Psoas muscle (tissue), 8 donors: Measurements from ENCODE around the gene HP. TPM values are rescaled to one million over a fixed set of nuclear protein-coding genes. Genes with fewer than 3 reads are reported as not detected.

Experiments used
- ATAC-seq, 4 donors: fragments of 200-7000 bp; cut with Tn5 transposase; one replicate each; pipeline ENCODE4 v1.9.1; 2020; ENCODE audit warnings: moderate library complexity in 3 of 4, mild to moderate bottlenecking in 2 of 4
- DNase-seq, 2 donors: peaks; one replicate each; pipeline ENCODE4 v3.0.0-alpha.2; 2020
- H3K27ac ChIP-seq: fragments of 200-600 bp; one replicate; pipeline ENCODE4 v1.8.0; 2022
- H3K27me3 ChIP-seq, 3 donors: fragments of 200-600 bp in 1 of 3; one replicate each; pipeline versions ENCODE4 v1.6.1 to v1.8.0; 2013 to 2022; ENCODE audit warnings: low read length in 2 of 3, mild to moderate bottlenecking in 2 of 3, moderate library complexity in 1 of 3; ENCODE audit not compliant: insufficient read depth in 3 of 3
- H3K36me3 ChIP-seq, 2 donors: fragments of 200-600 bp in 1 of 2; one replicate each; pipeline versions ENCODE4 v1.6.1 to v1.8.0; 2013 to 2022; ENCODE audit warnings: low read depth in 1 of 2, mild to moderate bottlenecking in 1 of 2, moderate library complexity in 1 of 2; ENCODE audit not compliant: insufficient read depth in 1 of 2
- H3K4me1 ChIP-seq: fragments of 200-600 bp; one replicate; pipeline ENCODE4 v1.8.0; 2022
- H3K4me3 ChIP-seq: fragments of 200-600 bp; one replicate; pipeline ENCODE4 v1.8.0; 2022; ENCODE audit warnings: mild to moderate bottlenecking
- H3K9me3 ChIP-seq: fragments of 200-600 bp; one replicate; pipeline ENCODE4 v1.8.0; 2022
- CTCF ChIP-seq: fragments of 200-600 bp; IDR thresholded peaks from one replicate; pipeline ENCODE4 v1.8.0; 2022; ENCODE audit warnings: antibody characterized with exemption
- whole genome bisulfite sequencing, 3 donors: extraction: QIAGEN DNeasy Blood & Tissue Kit; methylation state at CpG; one replicate each; pipeline versions ENCODE4 v1.1.6 to v1.1.7; 2013; 5-methylcytosine and 5-hydroxymethylcytosine counted together
- intact Hi-C, 2 donors: fragments of 100-400 bp; cut with DNase I; formaldehyde crosslinking; loops; one replicate each; pipeline versions ENCODE4 v1.11.0 to v1.14.2; 2022
- polyA plus RNA-seq, 3 donors: library from polyadenylated mRNA; stranded (reverse); fragments of 200-250 nt; gene quantifications; one replicate each; pipeline ENCODE4 v1.2.3, GENCODE V29; 2013
- total RNA-seq, 4 donors: library from RNA; stranded (reverse); fragmentation: NEBNext Ultra II Directional in 2 of 4; extraction: Animal tissue kit (Norgen Biotek cat#: 25700) in 2 of 4; gene quantifications; one replicate each; pipeline versions ENCODE4 v1.2.1 to v1.2.4, GENCODE V29; 2021 to 2023
- donor health status: healthy with polysubstance abuse.
- donor health status: DM: no; HTN: no; CAD: no; lungs with moderate emphysema.
- donor health status: Bipolar disorder and iron deficiency.
- donor health status: healthy.
- donor health status: DM: yes; HTN: yes; CAD: no.
- donor health status: DM: no; HTN: no; CAD: no.
- donor health status: DM: no; HTN: no; CAD: no.
- donor health status: DM: yes; HTN: yes; CAD: no.

Gene HP
- total and polyA plus RNA-seq, 7 donors: 2.3 to 17.3 (median 9.3) TPM

- no peak overlapping the region for H3K4me3 ChIP-seq
- no peaks in the 10 kb centered on the region for H3K9me3 ChIP-seq
- no peak for ATAC-seq
- H3K36me3 ChIP-seq: peaks cover 16 to 98% of the 10 kb centered on the region in 2 donors
- intact Hi-C loops: no loop called here
- no peaks in the 10 kb centered on the region for H3K4me1 ChIP-seq
- TF ChIP-seq CTCF: no peak
- H3K27me3 ChIP-seq: no peaks in the 10 kb centered on the region
- 83 to 89% (median 87%) methylated on average over 16 of the region's 16 CpGs for WGBS, 3 donors
- H3K27ac ChIP-seq: no peak overlapping the region
- DNase-seq: no peak
These were observed 54.2 kb downstream of the HP start for GRCh38 chr16:72108353-72109102.

- Histone ChIP-seq H3K4me3 (no peak overlapping the region), H3K27me3 (no peaks in the 10 kb centered on the region), H3K9me3 (no peaks in the 10 kb centered on the region), H3K4me1 (no peaks in the 10 kb centered on the region), H3K36me3 (peaks cover 16 to 91% of the 10 kb centered on the region in 2 donors), H3K27ac (no peak overlapping the region)
- intact Hi-C loops: no loop called here
- no peak for TF ChIP-seq CTCF
- WGBS, 3 donors: 95 to 99% (median 96%) methylated on average over 12 of the region's 12 CpGs
- DNase-seq (no peak), ATAC-seq (no peak)
These were observed 55.0 kb downstream of the HP start for GRCh38 chr16:72109300-72109699.

- Histone ChIP-seq H3K27ac (no peak overlapping the region), H3K36me3 (peaks cover 15 to 83% of the 10 kb centered on the region in 2 donors), H3K4me1 (no peaks in the 10 kb centered on the region), H3K9me3 (no peaks in the 10 kb centered on the region), H3K4me3 (no peak overlapping the region), H3K27me3 (no peaks in the 10 kb centered on the region)
- no peak for TF ChIP-seq CTCF
- ATAC-seq (no peak), DNase-seq (no peak)
- intact Hi-C loops: no loop called here
- 90 to 91% (median 91%) methylated on average over 12 of the region's 12 CpGs for WGBS, 3 donors
These were observed 55.7 kb downstream of the HP start for GRCh38 chr16:72109966-72110530.

Other genes starting within 250 kb of the HP start
- 10 to 100 TPM; 54.1 to 69.8 (median 62.8) TPM for gene AP1G1, start 245.7 kb upstream of the HP start, total RNA-seq
- 10 to 100 TPM; 19.7 to 67.3 (median 25.6) TPM for gene AP1G1, start 245.7 kb upstream of the HP start, polyA plus RNA-seq
- gene ATXN1L, start 208.5 kb upstream of the HP start, total RNA-seq: 10 to 100 TPM; 18.1 to 28.0 (median 22.4) TPM
- gene ATXN1L, start 208.5 kb upstream of the HP start, polyA plus RNA-seq: 10 to 100 TPM in 1 of 3 donors, 1 to 10 TPM in 2; 5.9 to 20.1 (median 5.9) TPM
- 1 to 10 TPM; 3.1 to 6.1 (median 4.3) TPM for gene ZNF821, start 170.3 kb upstream of the HP start, total RNA-seq
- 1 to 10 TPM in 2 of 3 donors, under 1 TPM in 1; 0.87 to 4.7 (median 3.0) TPM for gene ZNF821, start 170.3 kb upstream of the HP start, polyA plus RNA-seq
- 100 to 1,000 TPM in 1 of 4 donors, 10 to 100 TPM in 3; 69.2 to 111 (median 81.6) TPM for gene IST1, start 159.0 kb upstream of the HP start, total RNA-seq
- gene IST1, start 159.0 kb upstream of the HP start, polyA plus RNA-seq: 100 to 1,000 TPM in 1 of 3 donors, 10 to 100 TPM in 2; 72.5 to 115 (median 85.4) TPM
- under 1 TPM in 3 of 4 donors, not detected in 1; 0.04 to 0.13 (median 0.08) TPM for gene PKD1L3, start 54.1 kb upstream of the HP start, total RNA-seq
- under 1 TPM in 1 of 3 donors, not detected in 2; 0.03 TPM for gene PKD1L3, start 54.1 kb upstream of the HP start, polyA plus RNA-seq
- 10 to 100 TPM in 1 of 4 donors, 1 to 10 TPM in 3; 7.3 to 12.5 (median 8.8) TPM for gene DHODH, start 45.8 kb upstream of the HP start, total RNA-seq
- 10 to 100 TPM in 2 of 3 donors, 1 to 10 TPM in 1; 7.6 to 13.4 (median 10.9) TPM for gene DHODH, start 45.8 kb upstream of the HP start, polyA plus RNA-seq
- gene HPR, start 8.7 kb downstream of the HP start, total RNA-seq: 1 to 10 TPM in 2 of 4 donors, under 1 TPM in 1, not detected in 1; 0.36 to 2.0 (median 1.8) TPM
- 1 to 10 TPM in 1 of 3 donors, under 1 TPM in 2; 0.34 to 1.1 (median 0.49) TPM for gene HPR, start 8.7 kb downstream of the HP start, polyA plus RNA-seq
- gene TXNL4B, start 39.1 kb downstream of the HP start, total RNA-seq: 10 to 100 TPM in 1 of 4 donors, 1 to 10 TPM in 3; 6.7 to 13.1 (median 8.7) TPM
- 10 to 100 TPM in 2 of 3 donors, 1 to 10 TPM in 1; 8.3 to 52.1 (median 20.7) TPM for gene TXNL4B, start 39.1 kb downstream of the HP start, polyA plus RNA-seq
- 10 to 100 TPM; 34.0 to 58.2 (median 50.2) TPM for gene DHX38, start 39.3 kb downstream of the HP start, total RNA-seq
- gene DHX38, start 39.3 kb downstream of the HP start, polyA plus RNA-seq: 10 to 100 TPM; 32.8 to 71.9 (median 54.2) TPM
- under 1 TPM in 2 of 4 donors, not detected in 2; 0.16 to 0.21 TPM for gene PMFBP1, start 117.7 kb downstream of the HP start, total RNA-seq
- gene PMFBP1, start 117.7 kb downstream of the HP start, polyA plus RNA-seq: under 1 TPM; 0.37 to 0.72 (median 0.40) TPM